Melanocyte of skin (primary cell): ENCODE data around the gene MMP13. TPM values are rescaled to one million over a fixed set of nuclear protein-coding genes. Genes with fewer than 3 reads are reported as not detected.

Experiments used
- small RNA-seq, 2 donors: library from RNA; depleted of rRNA; stranded (forward); fragments of <200 nt; gene quantifications; one replicate each; pipeline ENCODE3, GENCODE V24; 2012
- total RNA-seq, 2 donors: library from RNA; depleted of rRNA; stranded (reverse); fragments of >200 nt; gene quantifications; 2 replicates each; pipeline ENCODE4 v1.2.3, GENCODE V29; 2012

The MMP13 gene
- total RNA-seq: under 1 TPM in 1 of 2 donors, not detected in 1; under 0.01 TPM

DNA sequence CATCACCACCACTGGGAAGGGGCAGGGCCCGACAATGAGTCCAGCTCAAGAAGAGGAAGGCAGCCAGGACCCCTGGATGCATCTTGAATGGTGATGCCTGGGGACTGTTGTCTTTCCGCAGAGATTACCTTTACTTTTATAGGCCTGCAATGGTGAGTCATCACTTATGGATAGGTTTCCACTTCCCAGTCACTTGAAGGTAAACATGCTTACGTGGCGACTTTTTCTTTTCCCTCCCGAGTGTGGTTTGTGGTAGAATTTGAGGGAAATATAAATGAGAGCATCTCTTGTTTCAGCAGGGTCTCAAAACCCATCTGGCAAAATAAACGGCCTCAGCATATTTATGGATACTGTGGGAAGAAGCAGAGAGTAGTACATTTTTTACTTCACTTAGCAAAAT lies at the start of gene MMP13:
Gene MMP13 (minus strand): TSS at position 109 of the 400 bp plus-strand sequence. CDS start 27 bp downstream, at position 82.

Small RNA genes lying within 50 kb of the gene (small RNA-seq; reads per million reads assigned to genes)
- 0 to 0.04 reads per million in 2 donors for gene RNU7-159P

Other genes with a start within 250 kb of the MMP13 start
- not detected for gene MMP27, start 250.0 kb downstream of the MMP13 start, total RNA-seq
- 10 to 100 TPM; 12.0 to 37.3 TPM for gene MMP8, start 230.8 kb downstream of the MMP13 start, total RNA-seq
- under 1 TPM in 1 of 2 donors, not detected in 1; under 0.01 TPM for gene MMP10, start 175.1 kb downstream of the MMP13 start, total RNA-seq
- gene MMP1, start 157.6 kb downstream of the MMP13 start, total RNA-seq: 100 to 1,000 TPM in 1 of 2 donors, under 1 TPM in 1; under 0.01 to 114 TPM
- under 1 TPM in 1 of 2 donors, not detected in 1; under 0.01 TPM for gene MMP3, start 112.1 kb downstream of the MMP13 start, total RNA-seq
- not detected for gene MMP12, start 80.8 kb downstream of the MMP13 start, total RNA-seq
- 10 to 100 TPM; 37.2 to 71.3 TPM for gene DCUN1D5, start 136.4 kb upstream of the MMP13 start, total RNA-seq
- gene DYNC2H1, start 153.7 kb upstream of the MMP13 start, total RNA-seq: 10 to 100 TPM; 26.5 to 30.3 TPM